Right lobe of liver (tissue), 6 donors: Measurements from ENCODE around the gene ABHD6. TPM values are rescaled to one million over a fixed set of nuclear protein-coding genes. Genes with fewer than 3 reads are reported as not detected.
A peak's percentile ranks its signal among the peaks of the same experiment; 100 is the strongest.

ENCODE experiments used
- ATAC-seq, 4 donors: fragments of 200-7000 bp; cut with Tn5 transposase; one replicate each; pipeline ENCODE4 v1.9.1; 2020; ENCODE audit warnings: mild to moderate bottlenecking in 4 of 4, moderate library complexity in 4 of 4
- DNase-seq, 3 donors: peaks; one replicate each; pipeline ENCODE4 v3.0.0-alpha.2; 2020
- H3K27ac ChIP-seq, 3 donors: fragments of 200-600 bp; one replicate each; pipeline ENCODE4 v1.8.0; 2022
- H3K27me3 ChIP-seq, 2 donors: fragments of 200-600 bp; one replicate each; pipeline ENCODE4 v1.8.0; 2022
- H3K36me3 ChIP-seq, 4 donors: fragments of 200-600 bp; sonication (generic) in 1 of 4; one replicate each; pipeline versions ENCODE4 v1.5.1 to v1.8.0; 2017 to 2022; ENCODE audit warnings: control low read depth in 1 of 4
- H3K4me1 ChIP-seq, 4 donors: fragments of 200-600 bp; sonication (generic) in 1 of 4; one replicate each; pipeline versions ENCODE4 v1.5.1 to v1.8.0; 2017 to 2022; ENCODE audit warnings: control low read depth in 1 of 4
- H3K4me3 ChIP-seq, 3 donors: fragments of 200-600 bp; one replicate each; pipeline ENCODE4 v1.8.0; 2022
- H3K9me3 ChIP-seq, 4 donors: fragments of 200-600 bp; sonication (generic) in 1 of 4; one replicate each; pipeline versions ENCODE4 v1.5.1 to v1.8.0; 2017 to 2022; ENCODE audit warnings: control low read depth in 1 of 4
- CTCF ChIP-seq, 4 donors: fragments of 200-600 bp in 3 of 4; fragments of 450-650 bp in 1 of 4; IDR thresholded peaks; one replicate each; pipeline versions ENCODE4 v1.5.1 to v1.8.0; 2016 to 2022; ENCODE audit warnings: antibody characterized with exemption in 4 of 4, mild to moderate bottlenecking in 2 of 4
- POLR2A ChIP-seq: fragments of 450-650 bp; IDR thresholded peaks from one replicate; pipeline ENCODE4 v1.6.1; 2017; ENCODE audit warnings: antibody characterized with exemption, mild to moderate bottlenecking
- WGBS: methylation state at CpG from one replicate; pipeline ENCODE4 v1.1.6; 2018; ENCODE audit warnings: low coverage, low lambda C conversion rate; ENCODE audit not compliant: insufficient coverage; ENCODE audit errors: missing lambda C conversion rate; 5-methylcytosine and 5-hydroxymethylcytosine counted together
- intact Hi-C, 2 donors: fragments of 100-400 bp; cut with DNase I; formaldehyde crosslinking; loops; one replicate each; pipeline versions ENCODE4 v1.11.2 to v1.14.1; 2022
- total RNA-seq, 6 experiments: library from RNA; depleted of rRNA in 2 of 6; stranded (reverse); fragments of >200 nt in 2 of 6; fragmentation: NEBNext Ultra II Directional in 3 of 6; extraction: Animal tissue kit (Norgen Biotek cat#: 25700) in 3 of 6; gene quantifications; one replicate each; pipeline versions ENCODE4 v1.1.0 to v1.2.4, GENCODE V29; 2016 to 2023
- donor health status: DM: no; HTN: yes; CAD: no.
- donor health status: DM: no; HTN: no; CAD: no.
- donor health status: DM: no; HTN: no; CAD: no.
- donor health status: DM: no; HTN: yes; CAD: no.
- donor health status: DM: no; HTN: yes; CAD: no.

The ABHD6 gene
- total RNA-seq, 6 experiments from 2014 or later = 24.6 to 64.3 (median 52.6) TPM

GRCh38 chr3:58322793-58323192 lies 85.2 kb downstream of the ABHD6 start:
- Histone ChIP-seq H3K9me3 (no peaks in the 10 kb centered on the region), H3K4me3 (no peak overlapping the region), H3K27ac (no peak overlapping the region), H3K4me1 (peaks cover 0 to 16% (median 8%) of the 10 kb centered on the region in 4 donors), H3K36me3 (peaks cover 0 to 7% (median 3%) of the 10 kb centered on the region in 4 donors), H3K27me3 (no peaks in the 10 kb centered on the region)
- DNase-seq = no peak
- ATAC-seq = peak; percentile 69 to 78 (median 76)
- TF ChIP-seq POLR2A (no peak), CTCF (IDR thresholded peaks at IDR 0.05) (no peak)
- 15% methylated on average over 1 of the region's 1 CpG for WGBS
- intact Hi-C loops = no loop called here

- no peak overlapping the region for H3K27ac ChIP-seq
- no peak overlapping the region for H3K4me3 ChIP-seq
- peaks cover 0 to 5% (median under 1%) of the 10 kb centered on the region in 4 donors for H3K36me3 ChIP-seq
- intact Hi-C loops = no loop called here
- ATAC-seq = no peak
- peaks cover 0 to 16% (median 6%) of the 10 kb centered on the region in 4 donors for H3K4me1 ChIP-seq
- H3K9me3 ChIP-seq = no peaks in the 10 kb centered on the region
- no peak for DNase-seq
- TF ChIP-seq POLR2A = no peak
- no peak for TF ChIP-seq CTCF (IDR thresholded peaks at IDR 0.05)
- H3K27me3 ChIP-seq = no peaks in the 10 kb centered on the region
- WGBS = 80% methylated on average over 3 of the region's 3 CpGs
Measured at GRCh38 chr3:58323529-58324390, 86.2 kb downstream of the ABHD6 start.

GRCh38 chr3:58324391-58325390 lies 87.1 kb downstream of the ABHD6 start:
- ATAC-seq (no peak), DNase-seq (no peak)
- TF ChIP-seq CTCF (IDR thresholded peaks at IDR 0.05) (no peak), POLR2A (no peak)
- Histone ChIP-seq H3K36me3 (no peaks in the 10 kb centered on the region), H3K4me1 (peaks cover 0 to 16% (median 6%) of the 10 kb centered on the region in 4 donors), H3K27ac (peak overlapping the region in 2 of 3 donors; percentile 15 to 33), H3K27me3 (no peaks in the 10 kb centered on the region), H3K4me3 (no peak overlapping the region), H3K9me3 (no peaks in the 10 kb centered on the region)
- 70% methylated on average over 4 of the region's 7 CpGs for WGBS
- intact Hi-C loops = no loop called here

- H3K4me1 ChIP-seq = peaks cover 0 to 16% (median 6%) of the 10 kb centered on the region in 4 donors
- WGBS = 15% methylated on average over 2 of the region's 2 CpGs
- ATAC-seq (peak; percentile 63 to 75 (median 70)), DNase-seq (no peak)
- H3K27me3 ChIP-seq = no peaks in the 10 kb centered on the region
- no peak for TF ChIP-seq POLR2A
- TF ChIP-seq CTCF (IDR thresholded peaks at IDR 0.05) = no peak
- H3K4me3 ChIP-seq = no peak overlapping the region
- intact Hi-C loops = no loop called here
- H3K9me3 ChIP-seq = no peaks in the 10 kb centered on the region
- peak overlapping the region; percentile 15 to 33 (median 20) for H3K27ac ChIP-seq
- no peaks in the 10 kb centered on the region for H3K36me3 ChIP-seq
Measured at GRCh38 chr3:58325525-58325992, 88.0 kb downstream of the ABHD6 start.
